ENCODE results near the gene EGFLAM. TPM values are rescaled to one million over a fixed set of nuclear protein-coding genes. Genes with fewer than 3 reads are reported as not detected.
"Not testable (repeated sequence)": the region's sequence is repeated elsewhere in the genome, so short reads cannot be mapped to it uniquely, and the experiment has no call there.

Gene EGFLAM
- total and polyA plus RNA-seq, 2 of the 4 experiments (the other 2 are of a cell fraction) = 0.77 to 1.1 TPM

GRCh38 chr5:38415772-38416171 is 157.4 kb downstream of the EGFLAM start:
- H3K9me1 ChIP-seq (ENCODE audit: insufficient read depth, low read length); H2AK5ac ChIP-seq (ENCODE audit: low read depth, low read length); POLR2A ChIA-PET (ENCODE audit: unreplicated experiment); in situ Hi-C loops (cut with MboI; ENCODE audit: low sequenced_read_pairs); H3K56ac ChIP-seq (ENCODE audit: extremely low read depth, insufficient read depth, low read length); H3K9ac ChIP-seq (ENCODE audit: low read depth, low read length); H2BK15ac ChIP-seq (ENCODE audit: low read depth, low read length); DNase-seq; H3K14ac ChIP-seq (replicated peaks; ENCODE audit: low read depth, low read length); H3K4me3 ChIP-seq (ENCODE audit: insufficient read depth, low read depth, low read length); H2BK20ac ChIP-seq (ENCODE audit: low read depth, low read length); H2AFZ ChIP-seq (replicated peaks; ENCODE audit: low read length, poor library complexity); H3K4me2 ChIP-seq (ENCODE audit: low read depth, low read length); H2BK5ac ChIP-seq (ENCODE audit: low read depth, low read length, poor library complexity, severe bottlenecking); H4K5ac ChIP-seq (ENCODE audit: low read depth, low read length); H4K8ac ChIP-seq (ENCODE audit: low read depth in 2 of 2, low read length in 2 of 2); H3K18ac ChIP-seq (ENCODE audit: low read depth, low read length); H3K4ac ChIP-seq (ENCODE audit: low read depth, low read length); H3K23ac ChIP-seq (ENCODE audit: low read depth, low read length); ATAC-seq (ENCODE audit: low read depth); H3K27me3 ChIP-seq (ENCODE audit: control insufficient read depth, insufficient read depth, low read length); H4K20me1 ChIP-seq (ENCODE audit: insufficient read depth, low read length); H3K4me1 ChIP-seq (ENCODE audit: control insufficient read depth, insufficient read depth, low read length); dilution Hi-C loops (cut with HindIII; ENCODE audit: low sequenced_read_pairs, unreplicated experiment); H3K9me3 ChIP-seq (ENCODE audit: control insufficient read depth, insufficient read depth, low read length); H3K27ac ChIP-seq (ENCODE audit: insufficient read depth, low read length); H2AK9ac ChIP-seq (replicated peaks; ENCODE audit: low read depth, low read length, poor library complexity); BruUV-seq (replicated peaks); intact Hi-C loops (cut with micrococcal nuclease); H4K91ac ChIP-seq (ENCODE audit: insufficient read depth, low read depth, low read length); H3K36me3 ChIP-seq (ENCODE audit: control insufficient read depth, insufficient read depth, low read length); H2BK120ac ChIP-seq (ENCODE audit: low read depth, low read length); H3K79me1 ChIP-seq (ENCODE audit: low read depth in 1 of 2, low read length in 2 of 2): not testable (repeated sequence)
- no CpG with 5 or more reads among the region's 5 CpGs for WGBS, 2 experiments (ENCODE audit: extremely low coverage in 2 of 2, insufficient read length in 1 of 2)
- CTCF ChIA-PET = interaction anchor here (0.6 kb wide), 1 partner anchor 437 kb away, joined by 3 read pairs; no protein-coding TSS in a partner anchor

All from IMR-90 (cell line).